HG03139 (cell line): ENCODE measurements around the gene LPAR1.
"Not testable (repeated sequence)": the region's sequence is repeated elsewhere in the genome, so short reads cannot be mapped to it uniquely, and the experiment has no call there.

Source experiments
- ATAC-seq: cut with Tn5 transposase; IDR thresholded peaks from one replicate; pipeline ENCODE4 v1.9.1; 2021; ENCODE audit not compliant: unreplicated experiment

The LPAR1 gene

DNA sequence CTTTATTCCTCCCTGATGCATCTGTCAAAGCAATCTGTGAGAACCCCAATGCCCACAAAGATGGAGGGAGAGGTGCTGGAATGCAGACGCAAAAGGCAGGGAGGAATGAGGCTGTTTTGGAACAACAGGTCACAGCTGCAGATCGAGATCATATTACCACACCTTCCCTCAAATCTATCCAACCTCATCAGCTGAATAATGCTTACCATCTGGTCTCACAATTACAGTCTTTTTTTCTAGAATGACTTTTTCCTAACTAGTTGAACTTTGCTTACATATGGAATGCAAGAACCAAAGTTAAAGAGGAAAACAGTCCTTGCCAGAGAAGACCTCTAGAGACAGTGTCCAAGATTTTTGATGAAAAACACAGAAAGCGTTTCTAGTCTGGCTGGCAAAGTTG, 158.1 kb downstream of the LPAR1 start:
- ATAC-seq: no peak

- ATAC-seq: no peak
These were observed 160.9 kb downstream of the LPAR1 start for GRCh38 chr9:110877374-110877773.

- ATAC-seq: no peak
These were observed 161.3 kb downstream of the LPAR1 start for GRCh38 chr9:110876929-110877328.

DNA sequence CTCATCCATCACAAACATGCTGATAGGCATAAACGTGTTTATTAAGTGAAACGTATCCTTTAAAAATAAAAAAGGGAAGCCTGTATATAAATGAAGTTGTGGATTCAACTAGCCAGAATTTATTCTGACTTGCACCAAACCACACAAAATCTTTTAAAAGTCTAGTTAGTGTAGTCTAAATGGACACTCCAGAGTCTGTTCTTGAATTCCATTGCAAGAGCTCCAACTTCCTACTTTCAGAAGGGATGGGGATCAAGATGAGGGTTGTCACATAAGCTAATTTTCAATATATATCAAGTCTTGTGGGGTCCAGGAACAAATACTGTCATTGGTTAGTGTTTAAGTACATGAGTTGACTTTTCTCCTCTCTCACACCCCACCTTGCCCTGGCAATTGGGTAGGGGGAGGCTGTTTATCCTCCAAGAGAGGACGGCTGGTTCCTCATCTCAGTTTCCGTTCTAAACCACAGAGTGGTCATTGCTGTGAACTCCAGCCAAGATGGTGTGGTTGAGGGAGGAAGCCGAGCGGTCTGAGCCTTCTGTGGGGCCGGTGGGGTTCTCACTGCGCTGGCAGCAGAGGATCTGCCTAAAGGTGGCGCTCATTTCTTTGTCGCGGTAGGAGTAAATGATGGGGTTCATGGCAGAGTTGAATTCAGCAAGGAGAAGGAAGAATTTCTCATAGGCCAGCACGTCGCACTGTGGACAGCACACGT, 163.2 kb downstream of the LPAR1 start:
- peak; percentile 96 for ATAC-seq

DNA sequence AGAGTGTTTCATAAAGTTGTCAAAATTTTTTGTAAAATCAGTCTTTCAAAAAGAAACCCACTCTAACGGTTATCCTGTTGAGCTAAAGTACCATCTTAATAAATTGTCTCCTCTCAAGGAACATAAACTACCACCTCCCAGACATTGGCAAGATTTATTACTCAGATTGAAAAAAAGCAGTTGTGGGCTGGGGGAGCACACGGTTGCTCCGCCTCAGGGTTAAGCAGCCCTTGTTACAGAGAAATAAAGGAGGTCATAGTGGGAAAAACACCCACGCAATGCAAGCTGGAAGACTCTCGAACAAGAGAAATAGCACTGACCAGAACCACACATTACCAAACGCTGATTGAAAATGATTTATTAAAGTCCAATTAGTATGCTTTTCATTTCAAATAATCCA, 165.3 kb downstream of the LPAR1 start:
- no peak for ATAC-seq

DNA sequence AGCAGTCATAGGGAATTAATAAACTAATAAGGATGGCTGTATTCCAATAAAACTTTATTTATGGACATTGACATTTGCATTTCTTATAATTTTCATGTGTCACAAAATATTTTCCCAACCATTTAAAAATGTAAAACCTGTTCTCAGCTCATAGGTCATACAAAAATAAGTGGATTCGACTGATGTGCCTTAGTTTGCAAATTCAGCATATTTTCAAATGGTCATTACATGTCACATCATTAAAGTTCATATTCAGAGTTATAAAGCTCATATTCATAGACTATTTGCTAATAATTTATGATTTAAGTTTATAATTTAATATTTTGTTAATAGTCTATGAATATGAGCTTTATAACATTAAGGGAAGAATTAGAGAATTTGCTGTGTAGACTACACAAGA, 166.5 kb downstream of the LPAR1 start:
- ATAC-seq: no peak

DNA sequence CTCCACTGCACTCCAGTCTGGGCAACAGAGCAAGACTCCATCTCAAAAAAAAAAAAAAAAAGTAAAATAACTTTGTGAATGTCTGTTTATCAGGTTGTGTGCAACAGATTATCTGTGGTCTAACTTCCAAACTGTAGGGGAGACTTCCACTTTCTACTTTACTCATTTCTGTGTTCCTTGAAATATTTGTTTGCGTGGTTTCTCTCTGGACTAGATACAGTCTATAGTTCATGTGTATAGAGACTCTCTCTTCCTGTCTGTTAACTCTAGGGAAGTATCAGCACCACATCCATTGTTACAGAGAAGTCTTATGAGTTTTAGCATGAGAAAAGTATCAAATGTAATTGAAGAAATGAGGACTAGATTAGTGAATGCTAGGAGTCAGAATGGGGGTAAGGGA, 168.3 kb downstream of the LPAR1 start:
- no peak for ATAC-seq

GRCh38 chr9:110864011-110864410, 174.3 kb downstream of the LPAR1 start:
- no peak for ATAC-seq

- not testable (repeated sequence) for ATAC-seq
These were observed 176.7 kb downstream of the LPAR1 start for GRCh38 chr9:110861370-110862110.

DNA sequence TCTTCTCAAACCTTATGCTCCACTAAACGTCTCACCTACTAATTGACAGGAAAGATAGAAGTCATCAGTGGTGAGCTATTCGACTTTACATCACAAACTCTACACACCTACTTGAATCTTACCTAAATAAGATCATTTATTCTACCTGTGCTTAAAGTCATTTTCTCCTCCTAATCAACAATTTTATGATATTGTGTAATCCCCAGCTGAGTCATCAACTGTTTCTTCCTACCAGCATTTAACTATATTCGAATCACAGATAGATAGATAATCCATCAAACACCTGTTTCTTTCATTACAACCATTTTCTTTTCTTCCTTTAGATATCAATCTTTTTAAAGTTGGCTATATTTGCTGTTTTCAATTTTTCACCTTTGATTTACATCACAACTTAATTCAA, 181.5 kb downstream of the LPAR1 start:
- no peak for ATAC-seq

DNA sequence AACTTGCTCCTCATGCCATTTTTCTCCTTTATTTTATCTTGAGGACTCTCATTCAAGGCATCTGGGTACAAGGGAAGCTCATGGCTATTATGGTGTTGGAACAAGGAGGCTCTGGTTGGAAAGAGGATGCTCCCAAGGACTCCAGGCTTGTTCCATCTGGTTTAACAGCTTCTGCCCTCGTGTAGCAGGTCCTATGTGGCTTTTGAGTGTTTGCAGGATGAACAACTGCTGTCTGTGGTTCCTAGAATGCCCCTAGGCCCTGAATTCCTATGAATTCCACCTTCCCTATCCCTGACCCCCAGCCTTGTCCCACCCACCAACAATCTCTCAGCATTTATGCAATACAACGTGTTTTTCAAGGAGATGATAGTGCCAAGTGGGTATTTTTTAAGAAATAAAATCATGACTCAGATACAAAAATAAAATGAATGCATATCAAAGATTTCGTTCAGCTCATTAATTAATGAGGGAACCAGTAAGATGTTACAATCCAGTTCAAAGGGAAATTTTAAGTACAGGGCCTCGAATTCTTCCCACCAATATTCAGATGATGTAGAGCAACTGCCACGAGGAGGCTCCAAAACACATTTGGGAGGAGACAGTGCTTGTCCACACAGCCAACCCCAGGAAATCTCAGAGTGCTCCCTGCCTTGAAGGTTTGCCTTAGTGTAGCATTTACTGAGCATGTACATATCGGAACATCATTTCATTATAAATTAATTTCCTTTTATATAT, 187.7 kb downstream of the LPAR1 start:
- no peak for ATAC-seq

DNA sequence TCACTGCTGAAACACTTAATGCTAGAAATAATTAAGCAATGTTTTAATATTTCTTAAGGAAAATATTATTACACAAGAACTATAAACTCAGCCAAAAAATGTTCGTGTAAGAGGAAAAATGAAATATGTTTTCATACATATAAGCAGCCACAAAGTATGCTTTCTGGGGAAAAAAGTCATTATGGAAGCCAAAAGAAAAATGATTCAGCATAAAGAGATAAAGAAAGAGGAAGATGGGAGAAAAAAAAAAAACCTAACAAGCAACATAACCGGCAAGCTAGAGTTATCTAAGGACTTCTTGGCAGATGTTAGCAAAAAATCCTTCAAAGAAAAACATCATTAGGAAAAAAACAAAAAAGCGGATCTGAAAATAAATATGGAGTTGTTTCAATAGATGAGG, 190.6 kb downstream of the LPAR1 start:
- no peak for ATAC-seq

- no peak for ATAC-seq
These were observed 192.1 kb downstream of the LPAR1 start for GRCh38 chr9:110846215-110846614.

DNA sequence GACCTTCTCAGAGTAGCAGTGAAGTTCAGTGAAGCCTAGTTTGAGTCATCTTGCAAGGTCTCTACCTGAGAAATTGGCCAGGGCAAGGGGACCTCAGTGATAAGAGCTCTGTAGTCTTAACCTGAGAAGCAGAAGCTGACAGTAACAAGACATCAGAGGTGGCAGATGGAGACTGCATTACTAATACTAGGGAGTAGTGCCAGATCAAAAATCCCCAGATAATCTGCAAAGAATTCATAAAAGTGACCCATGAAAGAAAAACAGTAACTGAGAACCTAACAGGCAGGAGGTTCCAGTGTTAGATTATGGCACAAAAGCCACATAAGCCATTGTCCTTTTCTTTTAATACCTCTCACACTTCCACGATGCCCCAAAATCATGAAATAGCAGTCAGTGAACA, 194.1 kb downstream of the LPAR1 start:
- no peak for ATAC-seq

- no peak for ATAC-seq
These were observed 195.3 kb downstream of the LPAR1 start for GRCh38 chr9:110842986-110843385.

DNA sequence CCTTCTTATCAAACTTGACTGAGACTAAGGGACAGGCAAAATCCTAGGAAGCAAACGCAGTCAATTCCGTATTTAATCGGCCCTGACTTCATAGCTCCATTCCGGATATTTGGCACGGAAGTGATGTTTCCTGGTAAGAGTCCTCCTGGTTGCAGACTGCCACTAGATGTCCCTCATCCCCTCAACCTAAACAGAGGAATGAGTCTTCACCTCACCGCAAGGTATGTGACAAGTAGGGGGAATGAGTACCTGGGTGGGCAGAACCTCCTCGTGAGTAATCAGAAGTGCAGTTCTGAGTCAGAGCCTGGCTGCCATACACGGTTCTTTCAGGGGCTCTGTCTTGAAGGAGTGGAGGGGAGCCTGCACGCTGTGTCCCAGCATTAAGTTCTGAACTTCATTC, 196.1 kb downstream of the LPAR1 start:
- no peak for ATAC-seq

DNA sequence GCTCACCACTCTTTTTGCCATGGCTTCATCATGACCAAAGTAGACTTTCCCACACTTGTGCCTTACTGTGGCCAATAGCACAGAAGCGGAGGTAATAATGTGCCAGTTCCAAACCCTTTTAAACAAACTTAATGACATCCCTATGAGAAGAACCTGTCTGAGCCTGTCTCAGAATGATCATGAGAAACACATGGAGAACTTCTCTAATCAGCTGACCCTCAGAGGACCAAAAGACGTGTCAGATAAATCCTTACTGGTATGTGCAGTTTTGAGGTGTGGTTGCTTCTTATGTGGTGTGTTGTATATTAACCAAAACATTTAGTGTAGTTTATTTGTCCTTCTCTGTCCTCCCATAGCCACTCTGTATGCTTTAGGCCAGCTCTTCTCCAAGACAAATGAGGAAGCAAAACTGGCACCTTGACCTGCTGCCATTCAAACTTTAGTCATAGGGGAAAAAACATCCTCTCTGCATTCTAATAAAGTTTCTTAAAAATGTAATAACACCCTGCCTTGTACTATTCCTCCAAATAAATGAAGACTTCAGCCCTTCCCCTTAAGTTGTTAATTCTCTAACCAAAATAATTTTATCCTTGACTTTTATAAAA, 200.8 kb downstream of the LPAR1 start:
- no peak for ATAC-seq

DNA sequence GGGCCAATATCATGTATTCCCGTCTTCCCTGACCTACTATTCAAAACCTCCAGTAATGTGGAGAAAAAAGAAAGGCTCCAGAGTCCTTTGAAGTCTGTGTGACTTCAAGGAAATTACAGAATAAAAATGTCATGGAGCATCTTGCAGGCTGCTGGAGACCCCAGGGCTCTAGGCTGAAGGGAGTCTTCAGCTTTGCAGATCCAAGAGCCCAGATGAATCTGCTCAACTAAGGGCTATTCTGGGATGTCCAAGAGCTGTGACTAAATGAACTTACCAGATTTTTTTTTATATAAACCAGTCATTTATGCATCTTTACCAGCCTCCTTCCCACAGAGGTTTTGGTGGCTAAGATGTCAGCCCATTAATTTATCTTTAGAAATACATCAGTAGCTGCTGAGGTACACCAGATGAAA, 202.4 kb downstream of the LPAR1 start:
- ATAC-seq: no peak

DNA sequence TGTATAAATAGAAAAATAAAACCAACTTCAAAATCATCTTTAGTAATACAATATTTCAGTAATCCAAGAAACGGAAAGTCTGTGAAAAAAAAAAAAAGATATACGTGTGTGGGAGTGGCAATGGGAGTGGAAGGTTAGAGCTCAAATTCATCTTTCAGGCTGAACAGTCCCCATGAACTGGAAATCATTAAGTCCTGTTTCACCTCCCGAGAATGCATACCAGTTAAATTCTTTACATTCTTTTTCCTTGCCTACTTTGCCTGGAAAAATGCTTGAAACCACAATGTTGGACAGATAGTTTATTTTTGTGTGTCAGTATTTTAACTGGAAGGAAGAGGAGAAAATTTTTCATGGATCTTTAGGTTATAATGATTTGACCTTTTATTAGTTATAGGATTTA, 202.9 kb downstream of the LPAR1 start:
- no peak for ATAC-seq

GRCh38 chr9:110832926-110833325, 205.3 kb downstream of the LPAR1 start:
- ATAC-seq: no peak

DNA sequence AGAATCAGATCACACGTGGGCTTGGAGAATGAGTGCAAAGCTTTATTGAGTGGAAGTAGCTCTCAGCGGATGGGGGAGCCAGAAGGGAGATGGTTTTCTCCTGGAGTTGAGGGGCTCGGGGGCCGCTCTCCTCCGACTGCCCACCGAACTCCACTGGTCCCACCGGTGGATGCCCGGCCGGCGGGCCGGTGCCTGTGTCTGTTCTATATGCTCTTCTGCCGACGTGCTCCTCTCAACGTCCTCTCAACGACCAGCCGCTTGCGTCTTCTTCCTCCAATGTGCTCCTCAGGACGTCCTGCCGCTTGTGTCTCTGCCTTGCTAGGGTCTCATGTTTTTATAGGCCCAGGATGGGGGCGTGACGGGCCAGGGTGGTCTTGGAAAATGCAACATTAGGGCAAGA, 207.8 kb downstream of the LPAR1 start:
- no peak for ATAC-seq

- ATAC-seq: no peak
These were observed 210.0 kb downstream of the LPAR1 start for GRCh38 chr9:110828264-110828663.
